CD4-positive, alpha-beta T cell treated with Interleukin-12 subunit alpha and Interleukin-12 subunit beta, for 1 hour (primary cell): ENCODE measurements around the gene KISS1.
A peak's percentile ranks its signal among the peaks of the same experiment; 100 is the strongest.

Experiments used
- DNase-seq: peaks from one replicate; pipeline ENCODE4 v3.0.0-alpha.2; 2020

KISS1 gene

DNA sequence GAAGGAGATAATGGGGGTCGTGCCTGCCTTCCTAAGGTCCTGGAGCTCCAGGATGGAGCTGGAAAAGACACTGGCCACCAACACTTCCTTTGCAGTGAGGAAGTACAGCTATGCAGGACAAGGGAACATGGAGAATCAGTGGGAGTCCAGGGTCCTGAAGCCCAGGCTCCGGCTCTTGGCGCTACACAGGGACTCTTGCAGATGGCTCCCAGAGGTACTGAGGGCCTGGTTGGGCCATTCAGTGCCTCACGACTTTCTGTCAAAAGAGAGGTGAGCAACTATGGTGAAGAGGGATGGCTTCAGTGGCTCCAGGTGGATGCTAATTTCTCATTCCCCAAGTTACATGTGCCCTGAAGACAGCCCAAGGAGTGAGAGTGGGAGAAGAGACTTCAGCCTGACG, 42.6 kb downstream of the KISS1 start:
- no peak for DNase-seq

DNA sequence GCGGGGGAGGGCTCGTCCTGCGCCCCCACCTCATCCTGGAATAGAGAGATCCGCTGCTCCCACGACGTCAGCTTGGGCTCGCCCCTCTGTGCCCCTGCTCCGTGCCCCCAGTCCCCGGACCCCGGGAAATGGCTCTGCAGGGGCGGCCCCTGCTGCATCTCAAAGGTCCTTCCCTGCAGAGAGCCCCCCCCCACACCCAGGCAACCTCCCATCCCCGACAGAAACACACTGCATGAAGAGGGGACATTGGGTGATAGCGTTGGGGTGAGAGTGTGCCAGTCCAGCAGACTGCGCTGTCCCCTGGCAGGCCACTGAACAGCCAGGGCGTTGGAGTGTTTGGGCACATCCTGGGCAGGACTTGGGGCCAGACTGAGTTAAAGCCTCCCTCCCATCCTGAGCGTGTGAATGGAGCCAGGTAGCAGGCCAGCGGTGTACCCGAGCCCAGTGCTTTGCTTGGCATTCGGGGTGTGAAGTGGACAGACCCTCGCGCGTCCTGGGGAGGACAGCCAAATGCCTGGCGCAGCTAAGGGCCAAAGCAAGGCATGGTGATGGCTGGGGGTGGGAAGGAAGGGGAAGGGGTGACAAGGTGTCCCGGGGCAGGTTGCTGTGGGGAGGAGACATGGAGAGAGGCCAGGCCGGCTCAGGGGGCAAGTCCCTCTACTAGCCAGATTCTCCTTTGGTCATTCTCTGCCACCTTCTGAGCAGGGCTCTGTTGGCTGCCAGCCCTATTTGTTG, 43.8 kb downstream of the KISS1 start:
- no peak for DNase-seq

DNA sequence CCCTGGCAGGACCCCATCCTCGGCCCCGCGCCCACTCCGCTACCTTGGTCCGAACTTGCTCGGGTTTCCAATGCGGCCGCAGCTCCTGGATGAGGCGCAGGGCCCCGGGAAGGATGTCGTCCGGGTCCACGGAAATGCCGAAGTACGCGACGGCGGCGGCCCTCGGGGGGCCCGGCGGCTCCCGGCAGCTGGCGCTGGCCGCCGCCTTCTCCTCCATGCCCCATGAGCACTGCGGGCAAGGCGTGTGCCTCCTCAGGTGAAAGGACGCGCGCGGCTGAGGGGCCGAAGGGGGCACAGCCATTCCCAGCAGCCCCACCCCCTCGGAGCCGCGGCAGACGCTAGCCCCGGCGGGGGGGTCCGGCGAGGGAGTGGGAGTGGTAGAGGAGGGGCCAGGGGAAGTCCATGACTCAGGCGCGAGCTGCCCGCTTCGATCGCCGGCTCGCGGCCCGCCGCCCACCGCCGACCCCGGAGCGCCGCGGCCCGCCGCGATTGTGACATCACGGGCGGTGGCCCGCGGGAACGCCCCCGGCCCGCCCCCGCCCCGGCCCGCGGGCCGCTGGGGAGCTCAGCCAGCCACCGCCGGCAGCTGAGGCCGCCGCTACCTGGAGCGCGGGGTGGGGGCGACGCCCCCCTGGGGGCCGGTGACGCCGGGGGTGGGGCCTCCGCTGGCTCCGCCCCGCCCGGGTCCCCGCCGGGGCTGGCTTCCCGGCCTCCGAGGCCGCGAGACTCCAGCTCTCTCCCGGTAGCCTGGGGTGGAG, 44.6 kb downstream of the KISS1 start, which contains the start of gene ETNK2:
ETNK2 (minus strand) TSS at position 493 of the 758 bp plus-strand sequence; CDS start at position 301, 192 bp downstream.
- DNase-seq, result peak; percentile 74

DNA sequence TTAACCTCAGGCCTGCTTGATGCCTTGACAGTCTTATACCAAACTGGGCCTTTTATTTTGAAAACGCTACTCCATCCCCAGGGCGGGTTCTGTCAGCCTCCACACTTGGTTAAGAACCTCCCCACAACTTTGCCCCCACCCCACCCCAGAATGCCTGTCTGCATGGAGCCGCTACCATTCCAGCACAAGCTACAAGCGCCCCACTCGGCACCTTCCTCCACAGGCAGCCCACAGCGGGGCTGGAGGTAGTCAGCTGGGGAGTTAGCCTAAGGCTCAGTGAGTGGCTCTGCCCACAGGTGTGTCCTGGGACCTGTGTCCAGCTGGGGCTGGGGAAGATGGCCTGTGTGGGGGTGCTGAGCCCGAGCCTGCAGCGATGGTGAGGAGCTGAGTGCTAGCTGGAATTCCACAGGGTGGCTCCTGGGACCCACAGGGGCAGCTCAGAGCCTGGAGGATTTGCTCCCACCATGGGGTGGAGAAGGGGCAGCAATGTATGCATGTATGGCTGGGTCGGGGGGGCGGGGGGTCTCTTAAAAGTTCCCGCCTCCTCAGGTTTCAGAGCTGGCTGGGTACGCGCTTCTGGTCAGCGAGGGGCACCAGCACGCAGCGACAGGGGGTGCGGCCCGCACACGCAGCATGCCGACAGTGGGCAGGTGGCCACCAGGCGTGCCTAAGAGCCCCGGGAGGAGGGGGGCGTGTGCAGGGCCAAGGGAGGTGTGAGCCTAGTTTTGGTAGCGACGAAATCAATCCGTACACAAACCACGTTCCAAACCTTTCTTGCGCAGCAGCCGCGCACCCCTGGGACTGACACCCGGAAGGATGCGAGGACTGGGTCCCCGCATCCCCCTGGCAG, 45.4 kb downstream of the KISS1 start:
- DNase-seq, result peak; percentile 6

DNA sequence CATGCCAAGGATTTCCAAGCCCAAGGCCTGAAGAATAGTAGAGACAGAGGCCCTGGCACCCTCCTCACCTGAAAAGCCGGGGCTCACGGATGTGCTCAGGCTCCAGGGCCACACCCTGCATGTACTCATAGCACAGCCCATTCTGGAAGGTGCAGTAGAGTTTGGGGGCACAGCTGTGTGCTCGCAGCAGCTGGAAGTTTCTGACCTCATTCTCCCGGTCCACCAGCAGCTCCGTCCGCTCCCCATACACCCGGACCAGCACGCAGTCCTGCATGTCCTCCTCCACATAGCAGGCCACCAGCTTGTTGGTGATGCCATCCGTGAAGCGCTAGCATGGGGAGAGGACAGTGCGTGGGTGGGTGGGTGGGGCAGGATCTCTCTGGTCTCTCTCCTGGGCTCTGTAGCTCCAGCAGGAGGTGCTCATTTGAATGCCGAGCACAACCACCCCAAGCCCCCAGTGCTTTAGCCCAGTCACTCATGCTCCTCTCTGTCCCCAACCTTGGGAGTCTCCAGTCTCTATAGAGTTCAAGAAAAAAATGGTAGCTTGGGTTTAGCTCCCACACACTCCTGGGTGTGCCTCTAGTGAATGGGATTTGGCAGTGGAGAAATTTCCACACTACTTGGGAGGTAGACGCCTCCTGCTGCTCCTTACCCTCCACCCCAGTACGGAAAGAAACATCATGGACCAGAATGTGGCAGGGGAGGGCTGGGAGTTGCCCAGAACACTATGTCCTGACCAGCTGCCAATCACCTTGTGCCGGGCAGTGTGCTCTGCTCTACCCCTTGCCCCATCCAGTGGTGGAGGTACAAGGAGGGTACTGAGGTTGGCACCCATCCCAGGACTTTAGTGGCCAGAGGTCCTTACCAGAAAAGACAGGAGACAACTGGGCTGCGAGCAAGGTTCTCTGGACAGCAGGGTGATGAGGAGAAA, 46.4 kb downstream of the KISS1 start:
- no peak for DNase-seq

DNA sequence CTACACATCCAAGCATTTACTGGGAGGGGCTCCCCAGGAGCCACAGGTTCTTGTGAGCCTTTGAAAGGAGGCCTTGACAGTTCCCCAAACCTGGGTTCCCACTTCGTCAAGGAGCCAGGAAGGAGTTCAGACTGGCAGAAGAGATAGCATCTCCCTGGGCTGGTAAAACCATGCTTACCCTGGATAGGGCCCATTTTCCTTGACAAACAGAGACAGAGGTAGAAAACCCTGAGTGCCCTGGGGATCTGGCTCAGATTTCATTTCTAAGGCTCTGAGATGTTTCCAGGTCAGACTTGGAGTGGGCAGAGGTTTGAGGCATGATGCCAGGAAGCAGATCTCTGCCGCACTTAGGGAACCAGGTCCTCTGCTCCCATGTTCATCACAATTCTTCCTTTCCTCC, 47.2 kb downstream of the KISS1 start:
- no peak for DNase-seq

DNA sequence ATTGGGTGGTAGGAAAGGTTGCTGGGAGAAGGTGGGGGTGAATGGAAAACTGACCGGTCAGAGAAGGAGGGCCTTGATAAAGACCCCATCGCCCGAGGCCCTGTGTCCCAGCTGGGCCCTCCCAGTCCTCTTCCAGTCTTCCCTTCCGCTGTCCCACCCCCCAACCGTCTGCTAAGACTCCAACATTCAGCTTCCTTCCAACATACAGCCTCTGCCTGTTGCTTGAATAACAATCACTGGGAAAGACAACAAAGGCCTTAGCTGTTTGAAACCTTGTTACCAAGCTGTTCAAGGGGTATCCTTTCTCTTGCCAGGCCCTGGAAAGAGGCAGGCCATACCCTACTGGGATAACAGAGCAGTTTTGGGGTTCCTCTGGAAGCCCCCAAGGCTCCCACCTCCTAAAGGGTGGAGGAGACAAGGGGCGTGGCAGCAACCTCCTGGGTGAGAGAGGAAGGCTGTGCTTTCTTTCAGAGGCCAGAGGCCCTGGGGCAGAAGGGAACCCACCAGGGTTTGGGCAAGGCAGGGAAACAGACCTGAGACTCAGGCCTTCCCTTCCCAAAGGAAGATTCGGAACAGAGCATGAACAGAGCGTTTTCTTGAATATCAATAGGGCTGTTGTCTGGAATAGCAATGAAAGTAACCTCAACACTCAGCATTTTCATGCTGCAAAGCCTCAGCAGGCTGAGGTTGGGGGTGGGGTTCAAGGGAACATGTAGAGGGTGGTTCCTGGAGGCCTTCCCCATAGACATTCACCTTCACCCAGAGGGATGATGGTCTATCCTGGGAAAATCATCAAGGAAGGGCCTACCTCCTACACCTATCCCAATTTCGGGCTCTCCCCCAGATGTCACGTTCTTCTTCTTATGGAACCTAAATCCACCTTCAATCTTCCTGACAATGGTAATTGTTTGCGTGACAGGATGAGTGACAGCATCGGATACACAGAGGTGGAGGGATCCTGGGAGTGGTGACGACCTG, 48.6 kb downstream of the KISS1 start:
- DNase-seq, result no peak

DNA sequence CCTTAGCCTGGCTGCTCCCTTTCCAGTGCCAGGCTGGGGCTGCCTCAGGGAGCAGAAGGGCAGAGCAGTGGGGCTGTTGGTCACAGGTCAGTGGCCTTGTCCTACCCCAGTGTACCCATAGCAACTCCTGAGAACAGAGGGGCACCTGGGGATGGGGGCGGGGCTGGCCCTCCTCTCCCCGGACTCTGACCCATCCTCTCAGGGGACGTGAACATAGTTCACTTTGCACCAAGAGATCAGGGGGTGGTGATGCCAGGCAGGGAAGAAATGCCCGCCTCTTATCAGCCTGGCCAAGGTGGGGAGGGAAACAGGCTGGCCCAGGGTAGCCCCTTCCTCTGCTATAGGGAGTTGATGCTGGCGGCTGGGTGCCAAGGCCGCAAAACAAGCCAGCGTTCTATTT, 49.3 kb downstream of the KISS1 start:
- DNase-seq, result no peak

DNA sequence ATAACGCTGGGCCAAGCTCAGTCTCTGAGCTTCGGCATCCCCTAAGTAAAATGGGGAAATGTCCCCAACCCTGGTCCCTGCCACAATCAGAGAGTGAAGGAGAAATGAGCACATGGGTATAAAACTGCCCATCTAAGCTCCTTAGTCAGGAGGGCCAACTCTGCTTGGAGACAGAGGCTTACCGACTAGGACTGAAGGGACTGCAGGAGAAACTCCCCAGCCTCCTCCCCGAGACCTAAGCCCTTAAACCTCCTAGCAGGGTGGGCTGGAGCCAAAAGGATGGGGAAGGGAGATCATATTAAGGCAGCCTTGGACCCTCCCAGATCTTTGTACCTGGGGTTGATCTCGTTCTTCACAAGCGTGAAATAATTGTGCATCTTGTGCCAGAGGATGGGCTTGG, 50.0 kb downstream of the KISS1 start:
- DNase-seq, result no peak

DNA sequence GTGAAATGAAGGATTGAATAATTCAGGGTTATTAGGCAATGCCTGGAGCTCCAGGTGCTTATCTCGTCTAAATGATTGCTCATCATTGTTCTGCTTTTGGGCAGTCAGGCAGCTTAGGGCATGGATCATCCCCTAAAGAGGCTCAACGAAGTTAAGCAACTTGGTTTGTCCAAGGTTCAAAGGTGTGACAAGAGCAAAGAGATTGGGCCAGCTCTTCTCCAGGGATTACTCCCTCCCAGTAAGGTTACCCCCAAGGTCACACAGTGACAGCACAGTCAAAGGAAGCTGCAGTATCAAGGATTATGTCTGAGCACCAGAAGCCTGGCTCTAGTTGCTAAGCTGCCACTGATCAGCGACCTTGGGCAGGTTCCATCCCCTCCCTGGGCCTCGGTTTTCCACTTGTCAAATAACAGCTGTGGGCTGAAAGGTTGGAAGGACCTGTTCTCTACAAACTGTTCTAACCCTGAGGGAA, 51.2 kb downstream of the KISS1 start:
- no peak for DNase-seq

DNA sequence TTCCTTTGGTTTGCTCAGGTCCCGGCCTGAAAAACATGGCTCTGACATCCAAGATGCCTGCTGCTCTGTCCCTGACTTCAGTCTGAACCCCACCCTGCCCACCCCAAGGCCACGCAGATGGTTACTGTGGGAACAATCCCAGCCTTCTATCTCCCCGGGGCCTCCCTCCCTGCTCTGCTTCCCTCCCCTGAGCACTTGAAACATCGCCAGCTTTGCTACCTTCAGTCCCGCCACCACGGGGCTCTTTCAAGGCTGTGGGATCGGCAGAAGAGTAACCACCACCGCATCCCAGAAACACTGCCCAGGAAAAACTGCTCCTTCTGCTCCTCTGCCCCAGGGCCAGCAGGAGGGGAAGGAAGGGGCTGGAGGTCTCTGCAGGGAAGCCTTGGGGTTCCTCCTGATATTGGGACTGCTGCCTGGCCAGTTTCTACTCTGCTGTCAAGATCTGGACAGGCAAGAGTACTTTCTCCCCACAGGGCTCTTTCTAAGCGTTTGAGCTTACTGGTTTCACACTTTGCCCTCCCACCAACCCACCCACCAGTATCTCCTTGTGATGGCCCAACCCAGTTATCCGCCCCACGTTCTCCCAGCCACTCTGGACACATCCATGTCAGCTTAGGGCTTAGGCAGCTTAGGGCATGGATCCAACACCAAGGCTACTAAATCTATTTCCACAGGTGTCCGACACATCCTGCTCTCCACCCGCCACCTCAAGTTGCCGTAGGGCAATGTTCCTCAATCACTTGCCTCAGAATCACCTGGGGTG, 52.8 kb downstream of the KISS1 start:
- DNase-seq, result no peak

DNA sequence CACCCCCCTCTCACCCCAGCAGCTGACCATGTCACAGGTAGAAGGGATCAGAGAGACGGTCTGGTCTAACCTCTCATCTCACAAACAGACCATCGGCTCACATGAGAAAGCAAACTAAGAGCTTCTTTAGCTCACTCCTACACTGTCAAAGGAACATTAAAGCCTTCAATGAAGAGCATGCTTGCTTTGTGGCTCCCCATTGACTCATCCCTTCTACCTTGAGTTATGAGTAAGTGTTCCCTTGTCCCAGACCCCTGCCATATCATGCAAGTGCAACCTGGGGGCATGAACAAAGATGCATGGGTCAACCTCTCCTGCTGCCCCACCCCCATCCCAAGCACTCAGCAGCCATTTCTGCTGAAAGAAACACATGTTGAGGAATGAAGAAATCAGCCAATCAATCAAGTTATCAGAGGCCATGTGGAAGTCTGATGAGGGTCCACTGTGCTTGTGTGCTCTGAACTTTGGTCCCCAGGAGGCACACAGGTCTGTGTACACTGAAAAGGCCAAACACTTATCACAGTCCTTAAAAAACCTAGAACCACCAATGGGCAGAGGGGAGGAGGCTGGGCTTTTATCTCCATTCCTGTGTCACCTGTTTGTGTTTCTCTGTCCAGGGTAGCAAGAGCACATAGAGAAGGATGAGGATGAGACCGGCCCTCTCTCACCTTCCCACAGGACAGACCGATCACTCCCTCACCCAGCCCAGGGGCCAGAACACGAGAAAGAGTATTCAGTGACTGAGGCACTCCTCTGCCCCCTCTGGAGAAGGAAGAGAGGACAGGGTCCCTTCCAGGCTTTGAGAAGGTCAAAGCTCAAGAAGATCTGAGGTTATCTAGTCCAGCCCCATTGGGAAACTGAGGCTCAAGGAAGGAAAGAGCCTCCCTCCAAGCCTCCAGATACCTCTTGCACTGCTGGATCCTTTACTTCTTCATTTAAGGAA, 54.0 kb downstream of the KISS1 start:
- DNase-seq, result no peak

DNA sequence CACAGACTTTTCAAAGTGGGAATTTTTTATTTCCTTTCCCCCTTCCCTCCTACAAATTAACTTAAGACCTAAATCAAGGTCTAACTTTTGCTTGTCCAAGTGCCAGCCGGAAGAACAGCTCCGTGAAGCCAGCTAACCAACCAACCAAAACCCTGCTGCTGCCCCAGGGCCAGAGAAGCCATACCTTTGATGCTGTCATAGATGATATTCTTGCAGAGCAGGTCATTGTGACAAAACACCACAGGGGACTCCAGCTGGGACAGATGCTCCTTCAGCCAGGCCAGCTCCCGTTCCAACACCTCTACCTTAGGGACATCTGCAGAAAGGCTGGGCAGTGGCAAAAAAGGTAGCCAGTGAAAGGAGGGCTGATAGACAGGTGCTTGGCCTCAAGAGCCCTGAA, 55.2 kb downstream of the KISS1 start:
- no peak for DNase-seq
